Measurements from ENCODE around the gene RNU6-7. TPM values are rescaled to one million over a fixed set of nuclear protein-coding genes. Genes with fewer than 3 reads are reported as not detected.

RNU6-7 gene
- polyA plus RNA-seq, 1 of the 3 experiments (the other 2 are of a cell fraction), result not detected

- Histone ChIP-seq H3K79me2 (ENCODE audit: insufficient read depth) (no peaks in the 10 kb centered on the region), H3K9ac (no peak overlapping the region), H3K9me2 (no peaks in the 10 kb centered on the region), H3K4me3 (ENCODE audit: low read depth in 2 of 2, low read length in 1 of 2) (no peak overlapping the region), H3K27ac (ENCODE audit: low read depth in 2 of 2, low read length in 1 of 2) (no peak overlapping the region), H3K36me3 (replicated peaks in 1 of 2; ENCODE audit: control insufficient read depth in 1 of 2, insufficient read depth in 2 of 2, low read length in 1 of 2) (no peaks in the 10 kb centered on the region), H3K4me1 (ENCODE audit: control insufficient read depth in 1 of 2, insufficient read depth in 2 of 2, low read depth in 1 of 2, low read length in 1 of 2) (peaks cover 0 to 4% of the 10 kb centered on the region in 2 experiments; a peak in 2 of 4 replicates), H2AFZ (ENCODE audit: low read depth) (no peak overlapping the region), H4K20me1 (ENCODE audit: insufficient read depth) (no peaks in the 10 kb centered on the region), H3K9me3 (no peaks in the 10 kb centered on the region), H3K4me2 (no peak overlapping the region), H3F3A (replicated peaks; ENCODE audit: insufficient read depth) (no peaks in the 10 kb centered on the region), H3K27me3 (ENCODE audit: insufficient read depth) (no peaks in the 10 kb centered on the region)
- ChIA-PET POLR2A (no interaction called here), CTCF (interaction anchor here (0.8 to 6.2 kb wide), 5 partner anchors 17 to 739 kb away, joined by 3 to 169 read pairs (median 9); partner anchors contain the start of gene ARHGAP5)
- DNase-seq, result no peak
- TF ChIP-seq RXRA (IDR thresholded peaks at IDR 0.05; ENCODE audit: borderline replicate concordance, low read depth), result no peak
- TF ChIP-seq CTCF (IDR thresholded peaks at IDR 0.05), result no peak
- TF ChIP-seq REST (IDR thresholded peaks at IDR 0.05; ENCODE audit: low read depth, low read length), result no peak
- TF ChIP-seq NRF1 (IDR thresholded peaks at IDR 0.05; ENCODE audit: low read depth, low read length), result no peak
- no peak for TF ChIP-seq USF2 (IDR thresholded peaks at IDR 0.05; ENCODE audit: borderline replicate concordance, low read depth, low read length)
- TF ChIP-seq GABPA (IDR thresholded peaks at IDR 0.05; ENCODE audit: low read depth), result no peak
- no peak for TF ChIP-seq SMC3 (IDR thresholded peaks at IDR 0.05; ENCODE audit: low read depth, low read length)
- no peak for TF ChIP-seq RFX5 (IDR thresholded peaks at IDR 0.05; ENCODE audit: low read length)
- no peak for TF ChIP-seq USF1 (IDR thresholded peaks at IDR 0.05; ENCODE audit: borderline replicate concordance, low read depth)
- TF ChIP-seq EZH2phosphoT487 (IDR thresholded peaks at IDR 0.05; ENCODE audit: borderline replicate concordance, low read depth), result no peak
- 86% methylated on average over 4 of the region's 4 CpGs for WGBS (ENCODE audit: low lambda C conversion rate)
These were observed 47.9 kb downstream of the RNU6-7 start for GRCh38 chr14:32249780-32250179.
